OCI-LY7 (cell line): ENCODE data around the gene DHX57. TPM values are rescaled to one million over a fixed set of nuclear protein-coding genes. Genes with fewer than 3 reads are reported as not detected.

Experiments
- BruUV-seq: library from RNA; stranded (reverse); fragments of 400-500 nt; replicated peaks from 2 replicates; lab custom pipeline; 2021; lab: Mats Ljungman, UMichigan
- CTCF ChIA-PET: fragments of 300-600 bp; sonication (Branson Sonifier 250); formaldehyde crosslinking; loops from one replicate; lab custom pipeline; 2022; ENCODE audit warnings: antibody characterized with exemption; ENCODE audit not compliant: unreplicated experiment; lab: Charles Lee
- POLR2A ChIA-PET: fragments of 300-600 bp; sonication (Branson Sonifier 250); formaldehyde crosslinking; loops from one replicate; lab custom pipeline; 2022; ENCODE audit warnings: antibody characterized with exemption; lab: Charles Lee
- DNase-seq: peaks from one replicate; pipeline ENCODE4 v3.0.0-alpha.2; 2015; ENCODE audit warnings: low spot score
- H2AFZ ChIP-seq: fragments of 200-600 bp; sonication (generic), shearing (Covaris generic); 2 replicates; pipeline ENCODE4 v1.6.1; 2014; ENCODE audit warnings: mild to moderate bottlenecking, antibody characterized with exemption, low read length, moderate library complexity
- H3K27ac ChIP-seq: fragments of 200-600 bp; sonication (generic); 2 replicates; pipeline ENCODE4 v1.5.1; 2014; ENCODE audit warnings: mixed run types, low read depth, mild to moderate bottlenecking, moderate library complexity, low read length, inconsistent platforms; ENCODE audit not compliant: poor library complexity, severe bottlenecking
- H3K36me3 ChIP-seq: fragments of 200-600 bp; sonication (generic); 2 replicates; pipeline ENCODE4 v1.6.1; 2014; ENCODE audit warnings: mild to moderate bottlenecking, antibody characterized with exemption, low read length, moderate library complexity, mixed read lengths; ENCODE audit not compliant: insufficient read depth
- H3K4me1 ChIP-seq: fragments of 200-600 bp; sonication (generic); 2 replicates; pipeline ENCODE4 v1.5.1; 2014; ENCODE audit warnings: mild to moderate bottlenecking, low read length; ENCODE audit not compliant: insufficient read depth, poor library complexity, severe bottlenecking
- H3K4me2 ChIP-seq: fragments of 200-600 bp; sonication (generic); 2 replicates; pipeline ENCODE4 v1.6.1; 2014; ENCODE audit warnings: mild to moderate bottlenecking, low read length
- H3K4me3 ChIP-seq: fragments of 200-600 bp; sonication (generic); 2 replicates; pipeline ENCODE4 v1.5.1; 2014; ENCODE audit warnings: mild to moderate bottlenecking, low read depth, low read length; ENCODE audit not compliant: poor library complexity, severe bottlenecking
- H3K79me2 ChIP-seq: fragments of 200-600 bp; sonication (generic); 2 replicates; pipeline ENCODE4 v1.6.1; 2016; ENCODE audit warnings: low read depth, mild to moderate bottlenecking, low read length, moderate library complexity, mixed read lengths; ENCODE audit not compliant: insufficient read depth
- H3K9me2 ChIP-seq: fragments of 200-600 bp; sonication (generic); 2 replicates; pipeline ENCODE4 v1.6.1; 2016; ENCODE audit warnings: mild to moderate bottlenecking, low read length, mixed read lengths; ENCODE audit not compliant: insufficient read depth
- H3K9me3 ChIP-seq: fragments of 200-600 bp; sonication (generic); 2 replicates; pipeline ENCODE4 v1.6.1; 2014; ENCODE audit warnings: mild to moderate bottlenecking, mixed run types, low read length, mixed read lengths
- H4K20me1 ChIP-seq: fragments of 200-600 bp; sonication (generic); 2 replicates; pipeline ENCODE4 v1.6.1; 2014; ENCODE audit warnings: mild to moderate bottlenecking, antibody characterized with exemption, low read length, moderate library complexity, mixed read lengths; ENCODE audit not compliant: insufficient read depth
- EZH2phosphoT487 ChIP-seq: fragments of 200-600 bp; sonication (generic); IDR thresholded peaks from 2 replicates; pipeline ENCODE4 v1.6.1; 2018; ENCODE audit warnings: low read depth, borderline replicate concordance, mild to moderate bottlenecking, mixed run types, antibody characterized with exemption, low read length, moderate library complexity, mixed read lengths
- intact Hi-C: fragments of 100-400 bp; cut with micrococcal nuclease; formaldehyde crosslinking; loops from one replicate; pipeline ENCODE4 v1.10.0; 2022; ENCODE audit not compliant: unreplicated experiment
- total RNA-seq, 2 experiments: library from RNA; depleted of rRNA in 1 of 2; stranded (reverse); fragments of >200 nt in 1 of 2; shearing (Covaris generic) in 1 of 2; gene quantifications; 2 replicates each; pipeline ENCODE4 v1.2.3, GENCODE V29; 2014 to 2022
- TF ChIP-seq, protein P1 (sequence below): fragments of 200-600 bp; sonication (generic); conservative IDR thresholded peaks from 2 replicates; pipeline ENCODE4 v1.5.1; 2014; ENCODE audit warnings: mild to moderate bottlenecking, antibody characterized with exemption, low read length, moderate library complexity, mixed read lengths

DHX57 gene
- total RNA-seq, 2 experiments from 2014 or later: 14.6 to 17.7 TPM

DNA sequence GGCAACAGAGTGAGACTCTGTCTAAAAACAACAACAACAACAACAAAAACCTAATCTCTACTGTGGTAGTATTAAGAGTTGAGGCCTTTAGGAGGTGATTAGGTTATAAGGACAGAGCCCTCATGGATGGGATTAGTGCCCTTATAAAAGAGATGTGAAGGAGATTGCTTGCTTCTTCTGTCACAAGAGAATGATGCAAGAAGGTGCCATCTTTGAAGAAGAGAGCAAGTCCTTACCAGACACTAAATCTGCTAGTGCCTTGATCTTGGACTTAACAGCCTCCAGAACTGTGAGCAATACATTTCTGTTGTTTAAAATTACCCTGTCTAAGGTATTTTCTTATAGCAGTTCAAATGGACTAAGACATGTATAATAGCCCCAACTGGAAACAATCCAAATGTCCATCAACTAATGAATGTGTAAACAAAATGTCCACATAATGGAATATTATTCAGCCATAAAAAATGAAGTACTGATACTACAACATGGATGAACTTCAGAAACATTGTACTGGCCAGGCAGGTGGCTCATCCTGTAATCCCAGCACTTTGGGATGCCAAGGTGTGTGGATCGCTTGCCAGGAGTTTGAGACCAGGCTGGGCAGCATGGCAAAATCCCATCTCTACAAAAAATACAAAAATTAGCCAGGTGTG, 12.3 kb upstream of the DHX57 start:
- H3K36me3 ChIP-seq: no peaks in the 10 kb centered on the region
- intact Hi-C loops: no loop called here
- POLR2A ChIA-PET: interaction anchor here (0.6 kb wide), 1 partner anchor 14 kb away, joined by 4 read pairs; no protein-coding TSS in a partner anchor
- CTCF ChIA-PET: no interaction called here
- H3K27ac ChIP-seq: no peak overlapping the region
- no peaks in the 10 kb centered on the region for H4K20me1 ChIP-seq
- H2AFZ ChIP-seq: no peak overlapping the region
- no peaks in the 10 kb centered on the region for H3K4me1 ChIP-seq
- H3K9me2 ChIP-seq: no peaks in the 10 kb centered on the region
- TF ChIP-seq EZH2phosphoT487: no peak
- TF ChIP-seq, protein P1, sequence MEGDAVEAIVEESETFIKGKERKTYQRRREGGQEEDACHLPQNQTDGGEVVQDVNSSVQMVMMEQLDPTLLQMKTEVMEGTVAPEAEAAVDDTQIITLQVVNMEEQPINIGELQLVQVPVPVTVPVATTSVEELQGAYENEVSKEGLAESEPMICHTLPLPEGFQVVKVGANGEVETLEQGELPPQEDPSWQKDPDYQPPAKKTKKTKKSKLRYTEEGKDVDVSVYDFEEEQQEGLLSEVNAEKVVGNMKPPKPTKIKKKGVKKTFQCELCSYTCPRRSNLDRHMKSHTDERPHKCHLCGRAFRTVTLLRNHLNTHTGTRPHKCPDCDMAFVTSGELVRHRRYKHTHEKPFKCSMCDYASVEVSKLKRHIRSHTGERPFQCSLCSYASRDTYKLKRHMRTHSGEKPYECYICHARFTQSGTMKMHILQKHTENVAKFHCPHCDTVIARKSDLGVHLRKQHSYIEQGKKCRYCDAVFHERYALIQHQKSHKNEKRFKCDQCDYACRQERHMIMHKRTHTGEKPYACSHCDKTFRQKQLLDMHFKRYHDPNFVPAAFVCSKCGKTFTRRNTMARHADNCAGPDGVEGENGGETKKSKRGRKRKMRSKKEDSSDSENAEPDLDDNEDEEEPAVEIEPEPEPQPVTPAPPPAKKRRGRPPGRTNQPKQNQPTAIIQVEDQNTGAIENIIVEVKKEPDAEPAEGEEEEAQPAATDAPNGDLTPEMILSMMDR: no peak
- no peak overlapping the region for H3K4me3 ChIP-seq
- BruUV-seq: no TSS peak
- no peak overlapping the region for H3K4me2 ChIP-seq
- DNase-seq: no peak
- no peaks in the 10 kb centered on the region for H3K79me2 ChIP-seq
- no peaks in the 10 kb centered on the region for H3K9me3 ChIP-seq

DNA sequence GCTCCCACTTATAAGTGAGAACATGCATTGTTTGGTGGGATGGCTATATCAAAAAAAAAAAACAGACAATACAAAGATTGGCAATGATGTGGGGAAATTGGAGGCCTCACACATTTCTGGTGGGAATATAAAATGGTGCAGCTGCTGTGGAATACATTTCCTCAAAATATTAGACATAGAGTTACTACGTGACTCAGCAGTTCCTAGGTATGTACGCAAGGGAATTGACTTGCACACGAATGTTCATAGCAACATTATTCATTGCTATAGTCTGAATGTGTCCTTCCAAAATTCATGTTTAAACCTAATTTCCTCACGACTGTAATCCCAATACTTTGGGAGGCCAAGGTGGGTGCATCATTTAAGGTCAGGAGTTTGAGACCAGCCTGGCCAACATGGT, 11.6 kb upstream of the DHX57 start:
- CTCF ChIA-PET: no interaction called here
- no peaks in the 10 kb centered on the region for H3K9me2 ChIP-seq
- BruUV-seq: no TSS peak
- POLR2A ChIA-PET: interaction anchor here (1.1 kb wide), 1 partner anchor 10 kb away, joined by 6 read pairs; no protein-coding TSS in a partner anchor
- no peak overlapping the region for H3K4me2 ChIP-seq
- TF ChIP-seq EZH2phosphoT487: no peak
- TF ChIP-seq, protein P1: no peak
- no peak overlapping the region for H2AFZ ChIP-seq
- H3K4me1 ChIP-seq: no peaks in the 10 kb centered on the region
- H4K20me1 ChIP-seq: no peaks in the 10 kb centered on the region
- H3K27ac ChIP-seq: no peak overlapping the region
- intact Hi-C loops: no loop called here
- no peaks in the 10 kb centered on the region for H3K9me3 ChIP-seq
- no peak overlapping the region for H3K4me3 ChIP-seq
- H3K36me3 ChIP-seq: no peaks in the 10 kb centered on the region
- no peaks in the 10 kb centered on the region for H3K79me2 ChIP-seq
- no peak for DNase-seq

DNA sequence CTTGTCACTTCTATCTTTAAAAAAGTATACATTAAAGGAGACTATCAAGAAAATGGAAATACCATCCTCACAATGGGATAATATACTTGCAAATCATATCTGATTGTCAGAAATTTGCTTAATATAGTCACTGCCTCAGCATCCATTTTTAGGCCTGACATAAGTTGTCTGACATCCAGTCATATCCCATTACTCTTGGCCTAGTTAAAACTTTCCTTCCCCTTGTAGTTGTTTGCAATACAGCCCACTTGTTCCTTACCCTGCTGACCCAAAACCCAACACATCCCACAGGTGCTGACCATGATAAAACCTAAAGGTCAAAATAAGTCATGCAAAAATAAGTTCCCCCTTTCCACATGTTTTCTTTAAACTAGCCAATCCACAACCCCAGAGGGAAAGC, 10.3 kb upstream of the DHX57 start:
- no peak for TF ChIP-seq EZH2phosphoT487
- TF ChIP-seq, protein P1: no peak
- intact Hi-C loops: no loop called here
- Histone ChIP-seq H3K4me1 (no peaks in the 10 kb centered on the region), H3K27ac (no peak overlapping the region), H3K9me2 (no peaks in the 10 kb centered on the region), H3K4me2 (no peak overlapping the region), H3K9me3 (no peaks in the 10 kb centered on the region), H3K4me3 (no peak overlapping the region), H4K20me1 (no peaks in the 10 kb centered on the region), H3K79me2 (no peaks in the 10 kb centered on the region), H2AFZ (no peak overlapping the region), H3K36me3 (no peaks in the 10 kb centered on the region)
- DNase-seq: no peak
- BruUV-seq: no TSS peak
- POLR2A ChIA-PET: no interaction called here
- CTCF ChIA-PET: no interaction called here
